BJ (cell line): ENCODE measurements around the gene STXBP2. TPM values are rescaled to one million over a fixed set of nuclear protein-coding genes. Genes with fewer than 3 reads are reported as not detected.
"Not testable (repeated sequence)": the region's sequence is repeated elsewhere in the genome, so short reads cannot be mapped to it uniquely, and the experiment has no call there.

Experiments used
- CTCF ChIA-PET: fragments of 350-600 bp; formaldehyde crosslinking; extraction: SDS; loops from one replicate; lab custom pipeline; 2021; ENCODE audit warnings: antibody characterized with exemption, inconsistent platforms; lab: Yijun Ruan, JAX
- POLR2A ChIA-PET: fragments of 300-600 bp; sonication (Branson Sonifier 250); formaldehyde crosslinking; extraction: SDS; loops from one replicate; lab custom pipeline; 2021; ENCODE audit warnings: antibody characterized with exemption; lab: Charles Lee
- DNase-seq: peaks from one replicate; pipeline ENCODE4 v3.0.0-alpha.2; 2011; ENCODE audit warnings: low read depth
- H3K27me3 ChIP-seq: 2 replicates; pipeline ENCODE4 v1.6.0; 2011; ENCODE audit warnings: low read length; ENCODE audit not compliant: control insufficient read depth, insufficient read depth
- H3K36me3 ChIP-seq: 2 replicates; pipeline ENCODE4 v1.5.1; 2011; ENCODE audit warnings: low read length; ENCODE audit not compliant: control insufficient read depth, insufficient read depth
- H3K4me3 ChIP-seq: 2 replicates; pipeline ENCODE4 v1.5.1; 2011; ENCODE audit warnings: low read depth, mild to moderate bottlenecking, control low read depth, low read length
- polyA plus RNA-seq: library from polyadenylated mRNA; depleted of rRNA; stranded (reverse); fragments of >200 nt; gene quantifications from 2 replicates; pipeline ENCODE4 v1.2.3, GENCODE V29; 2011
- TF ChIP-seq, protein P1 (sequence below): IDR thresholded peaks from 2 replicates; pipeline ENCODE4 v1.5.1; 2011; ENCODE audit warnings: low read depth, mild to moderate bottlenecking, control low read depth, inconsistent platforms, low read length, moderate library complexity; ENCODE audit not compliant: insufficient read depth

Gene STXBP2
- polyA plus RNA-seq, 1 experiment: 39.4 TPM

DNA sequence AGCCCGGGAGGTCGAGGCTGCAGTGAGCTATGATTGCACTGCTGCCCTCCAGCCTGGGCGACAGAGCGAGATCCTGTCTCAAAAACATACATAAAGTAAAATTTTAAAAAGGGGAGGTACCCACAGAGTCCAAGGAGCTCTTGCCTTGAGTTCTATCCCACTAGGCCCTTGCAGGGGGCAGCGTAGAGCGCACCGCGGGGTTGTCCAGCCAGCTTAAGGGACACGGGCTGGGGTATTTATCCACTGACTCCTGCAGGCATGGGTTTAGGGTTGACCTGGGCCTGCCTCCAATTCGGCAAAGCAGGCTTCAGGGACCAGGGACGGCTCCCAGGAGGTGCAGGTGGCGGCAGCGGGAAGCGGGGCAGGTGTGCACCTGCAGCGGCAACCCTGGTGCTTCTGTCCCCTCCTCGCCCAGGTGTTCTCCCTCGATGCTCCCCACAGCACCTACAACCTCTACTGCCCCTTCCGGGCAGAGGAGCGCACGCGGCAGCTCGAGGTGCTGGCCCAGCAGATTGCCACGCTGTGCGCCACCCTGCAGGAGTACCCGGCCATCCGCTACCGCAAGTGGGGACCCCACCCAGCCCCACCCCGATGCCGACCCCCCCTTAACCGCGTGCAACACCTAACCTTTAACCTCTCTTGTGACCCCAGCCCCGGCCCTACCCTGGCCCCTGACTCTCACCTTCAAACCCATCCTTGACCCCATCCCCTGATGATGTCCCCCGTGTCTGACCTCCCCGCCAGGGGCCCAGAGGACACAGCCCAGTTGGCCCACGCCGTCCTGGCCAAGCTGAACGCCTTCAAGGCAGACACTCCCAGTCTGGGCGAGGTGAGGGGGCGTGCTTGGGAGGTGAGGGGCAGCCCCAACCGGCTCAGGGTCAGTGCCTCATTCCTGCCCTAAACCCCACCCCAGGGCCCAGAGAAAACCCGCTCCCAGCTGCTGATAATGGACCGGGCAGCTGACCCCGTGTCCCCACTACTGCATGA, 4.7 kb downstream of the STXBP2 start:
- H3K4me3 ChIP-seq: no peak overlapping the region
- H3K36me3 ChIP-seq: peaks cover 2% of the 10 kb centered on the region
- H3K27me3 ChIP-seq: no peaks in the 10 kb centered on the region
- ChIA-PET CTCF (interaction anchor here (0.5 to 2.7 kb wide), 5 partner anchors 8 to 486 kb away, joined by 3 to 11 read pairs (median 4); partner anchors contain the start of genes PCP2 and TRAPPC5), POLR2A (no interaction called here)
- TF ChIP-seq, protein P1, sequence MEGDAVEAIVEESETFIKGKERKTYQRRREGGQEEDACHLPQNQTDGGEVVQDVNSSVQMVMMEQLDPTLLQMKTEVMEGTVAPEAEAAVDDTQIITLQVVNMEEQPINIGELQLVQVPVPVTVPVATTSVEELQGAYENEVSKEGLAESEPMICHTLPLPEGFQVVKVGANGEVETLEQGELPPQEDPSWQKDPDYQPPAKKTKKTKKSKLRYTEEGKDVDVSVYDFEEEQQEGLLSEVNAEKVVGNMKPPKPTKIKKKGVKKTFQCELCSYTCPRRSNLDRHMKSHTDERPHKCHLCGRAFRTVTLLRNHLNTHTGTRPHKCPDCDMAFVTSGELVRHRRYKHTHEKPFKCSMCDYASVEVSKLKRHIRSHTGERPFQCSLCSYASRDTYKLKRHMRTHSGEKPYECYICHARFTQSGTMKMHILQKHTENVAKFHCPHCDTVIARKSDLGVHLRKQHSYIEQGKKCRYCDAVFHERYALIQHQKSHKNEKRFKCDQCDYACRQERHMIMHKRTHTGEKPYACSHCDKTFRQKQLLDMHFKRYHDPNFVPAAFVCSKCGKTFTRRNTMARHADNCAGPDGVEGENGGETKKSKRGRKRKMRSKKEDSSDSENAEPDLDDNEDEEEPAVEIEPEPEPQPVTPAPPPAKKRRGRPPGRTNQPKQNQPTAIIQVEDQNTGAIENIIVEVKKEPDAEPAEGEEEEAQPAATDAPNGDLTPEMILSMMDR: no peak
- no peak for DNase-seq

DNA sequence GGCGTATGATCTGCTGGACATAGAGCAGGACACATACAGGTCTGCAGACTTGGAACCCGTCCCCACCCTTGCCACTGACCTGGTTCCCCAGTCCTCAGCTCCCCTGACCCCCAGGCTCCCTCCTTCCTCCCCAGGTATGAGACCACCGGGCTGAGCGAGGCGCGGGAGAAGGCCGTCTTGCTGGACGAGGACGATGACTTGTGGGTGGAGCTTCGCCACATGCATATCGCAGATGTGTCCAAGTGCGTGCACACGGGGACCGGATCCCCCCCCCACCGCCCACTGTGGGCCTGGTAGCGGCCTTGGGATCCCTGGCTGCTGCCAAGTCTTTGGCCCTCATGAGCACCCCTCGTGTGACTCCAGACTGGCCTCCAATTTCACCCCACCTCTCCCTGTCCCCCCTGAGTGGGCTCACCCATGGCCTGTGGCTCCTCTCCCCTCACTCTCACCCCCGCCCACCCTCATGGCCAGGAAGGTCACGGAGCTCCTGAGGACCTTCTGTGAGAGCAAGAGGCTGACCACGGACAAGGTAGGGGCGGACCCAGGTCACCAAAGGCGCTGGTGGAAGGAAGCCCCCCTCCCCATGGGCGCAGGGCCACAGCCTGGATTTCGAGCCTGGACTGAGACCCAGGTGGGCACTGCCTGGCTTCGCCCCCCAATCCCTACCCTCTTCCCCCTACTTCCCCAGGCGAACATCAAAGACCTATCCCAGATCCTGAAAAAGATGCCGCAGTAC, 5.6 kb downstream of the STXBP2 start:
- Histone ChIP-seq H3K4me3 (no peak overlapping the region), H3K27me3 (no peaks in the 10 kb centered on the region), H3K36me3 (peaks cover 2% of the 10 kb centered on the region)
- CTCF ChIA-PET: interaction anchor here (1.5 to 2.7 kb wide), 4 partner anchors 9 to 38 kb away, joined by 3 to 11 read pairs (median 4); partner anchors contain the start of genes PCP2 and TRAPPC5
- DNase-seq: no peak
- TF ChIP-seq, protein P1: no peak
- POLR2A ChIA-PET: no interaction called here

DNA sequence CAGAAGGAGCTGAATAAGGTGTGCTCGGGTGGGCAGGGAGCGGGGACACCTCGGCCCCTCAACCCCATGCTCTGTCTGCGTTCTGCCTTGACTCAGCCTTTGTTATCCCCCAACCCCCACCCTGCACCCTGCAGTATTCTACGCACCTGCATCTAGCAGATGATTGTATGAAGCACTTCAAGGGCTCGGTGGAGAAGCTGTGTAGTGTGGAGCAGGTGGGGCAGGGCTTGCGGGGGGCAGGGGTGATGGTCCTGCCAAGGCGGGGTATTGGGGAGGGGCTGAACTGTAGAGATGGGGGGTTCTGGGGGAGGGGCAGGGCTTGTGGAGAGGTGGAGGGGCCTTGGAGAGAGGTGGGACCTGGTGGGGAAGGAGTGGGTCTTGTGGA, 6.1 kb downstream of the STXBP2 start:
- CTCF ChIA-PET: interaction anchor here (1.5 to 2.7 kb wide), 3 partner anchors 9 to 37 kb away, joined by 3 to 11 read pairs (median 4); partner anchors contain the start of genes PCP2 and TRAPPC5
- POLR2A ChIA-PET: no interaction called here
- H3K27me3 ChIP-seq: no peaks in the 10 kb centered on the region
- no peak for DNase-seq
- peaks cover 2% of the 10 kb centered on the region for H3K36me3 ChIP-seq
- no peak overlapping the region for H3K4me3 ChIP-seq
- TF ChIP-seq, protein P1: no peak

DNA sequence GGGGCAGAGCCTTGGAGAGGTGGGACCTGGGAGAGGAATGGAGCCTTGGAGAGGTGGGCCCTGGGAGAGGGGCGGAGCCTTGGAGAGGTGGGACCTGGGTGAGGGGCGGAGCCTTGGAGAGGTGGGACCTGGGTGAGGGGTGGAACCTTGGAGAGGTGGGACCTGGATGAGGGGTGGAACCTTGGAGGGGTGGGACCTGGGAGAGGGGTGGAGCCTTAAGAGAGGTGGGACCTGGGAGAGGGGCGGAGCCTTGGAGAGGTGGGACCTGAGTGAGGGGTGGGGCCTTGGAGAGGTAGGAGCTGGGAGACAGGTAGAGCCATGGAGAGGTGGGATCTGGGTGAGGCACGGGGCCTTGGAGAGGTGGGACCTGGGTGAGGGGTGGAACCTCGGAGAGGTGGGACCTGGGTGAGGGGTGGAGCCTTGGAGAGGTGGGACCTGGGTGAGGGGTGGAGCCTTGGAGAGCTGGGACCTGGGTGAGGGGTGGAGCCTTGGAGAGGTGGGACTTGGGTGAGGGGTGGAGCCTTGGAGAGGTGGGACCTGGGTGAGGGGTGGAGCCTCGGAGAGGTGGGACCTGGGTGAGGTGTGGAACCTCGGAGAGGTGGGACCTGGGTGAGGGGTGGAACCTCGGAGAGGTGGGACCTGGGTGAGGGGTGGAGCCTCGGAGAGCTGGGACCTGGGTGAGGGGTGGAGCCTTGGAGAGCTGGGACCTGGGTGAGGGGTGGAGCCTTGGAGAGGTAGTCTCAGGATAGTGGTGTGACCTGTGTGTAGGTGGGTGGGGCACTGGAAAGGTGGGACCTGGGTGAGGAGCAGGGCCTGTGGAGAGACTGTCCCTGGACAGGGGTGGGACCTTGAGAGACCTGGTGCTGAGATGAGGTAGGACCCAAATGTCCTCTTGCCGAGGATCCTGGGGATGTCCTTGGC, 7.0 kb downstream of the STXBP2 start:
- CTCF ChIA-PET: interaction anchor here (0.6 to 1.6 kb wide), 2 partner anchors 37 to 285 kb away, joined by 3 read pairs; partner anchors contain the start of gene TRAPPC5

DNA sequence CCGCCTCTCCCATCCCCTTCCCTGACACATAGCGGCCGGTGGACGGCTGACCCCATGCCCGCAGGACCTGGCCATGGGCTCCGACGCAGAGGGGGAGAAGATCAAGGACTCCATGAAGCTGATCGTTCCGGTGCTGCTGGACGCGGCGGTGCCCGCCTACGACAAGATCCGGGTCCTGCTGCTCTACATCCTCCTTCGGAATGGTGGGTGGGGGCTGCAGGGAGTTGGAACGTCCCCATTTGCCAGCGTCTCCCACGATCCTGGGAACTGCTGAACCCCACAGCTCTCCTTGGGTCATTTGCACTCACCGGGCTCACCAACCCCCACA, 7.6 kb downstream of the STXBP2 start:
- POLR2A ChIA-PET: no interaction called here
- TF ChIP-seq, protein P1: no peak
- Histone ChIP-seq H3K4me3 (no peak overlapping the region), H3K36me3 (peaks cover 2% of the 10 kb centered on the region), H3K27me3 (no peaks in the 10 kb centered on the region)
- CTCF ChIA-PET: interaction anchor here (0.8 kb wide), 1 partner anchor 36 kb away, joined by 4 read pairs; the partner anchor contains the start of gene TRAPPC5
- no peak for DNase-seq

More for the DNA sequence above, 7.0 kb downstream of the STXBP2 start:
- H3K4me3 ChIP-seq, DNase-seq, H3K27me3 ChIP-seq, POLR2A ChIA-PET, H3K36me3 ChIP-seq: not testable (repeated sequence)
